SK-N-SH treated with all-trans-retinoic acid at 6 μM for 48 hours (cell line): ENCODE measurements around the gene MAPK10.

Experiments used
- ATAC-seq: fragments of 200-7000 bp; cut with Tn5 transposase; 3 replicates; pipeline ENCODE4 v1.9.1; 2020; ENCODE audit warnings: mild to moderate bottlenecking, moderate library complexity
- ARNTL ChIP-seq: fragments of 450-650 bp; formaldehyde crosslinking; IDR thresholded peaks from 2 replicates; pipeline ENCODE4 v1.5.0; 2020; ENCODE audit warnings: low read depth, mild to moderate bottlenecking, moderate library complexity, borderline replicate concordance
- BACH2 ChIP-seq: fragments of 250-450 bp; sonication (Bioruptor Pico); IDR thresholded peaks from 2 replicates; pipeline ENCODE4 v1.9.0; 2021; ENCODE audit warnings: mild to moderate bottlenecking, borderline replicate concordance
- CREB5 ChIP-seq: fragments of 250-450 bp; sonication (Bioruptor Pico); IDR thresholded peaks from 2 replicates; pipeline ENCODE4 v1.5.1; 2020; ENCODE audit warnings: low read depth, mild to moderate bottlenecking, moderate library complexity
- ESRRG ChIP-seq: fragments of 250-450 bp; sonication (Bioruptor Pico); IDR thresholded peaks from 2 replicates; pipeline ENCODE4 v1.6.1; 2021; ENCODE audit warnings: mild to moderate bottlenecking
- GLIS3 ChIP-seq: fragments of 250-450 bp; sonication (Bioruptor Pico); IDR thresholded peaks from 2 replicates; pipeline ENCODE4 v1.5.0; 2020; ENCODE audit warnings: mild to moderate bottlenecking, moderate library complexity
- ISL1 ChIP-seq: fragments of 250-450 bp; sonication (Bioruptor Pico); IDR thresholded peaks from 2 replicates; pipeline ENCODE4 v2.1.2; 2022; ENCODE audit warnings: mild to moderate bottlenecking, moderate library complexity
- OSR1 ChIP-seq: fragments of 250-450 bp; sonication (Bioruptor Pico); IDR thresholded peaks from 2 replicates; pipeline ENCODE4 v1.8.0; 2022; ENCODE audit warnings: moderate library complexity, mild to moderate bottlenecking, inconsistent platforms
- POU6F1 ChIP-seq: fragments of 250-450 bp; sonication (Bioruptor Pico); IDR thresholded peaks from 2 replicates; pipeline ENCODE4 v1.8.0; 2021; ENCODE audit warnings: low read depth, mild to moderate bottlenecking, moderate library complexity, borderline replicate concordance
- PPARA ChIP-seq: fragments of 250-450 bp; sonication (Bioruptor Pico); IDR thresholded peaks from 2 replicates; pipeline ENCODE4 v1.5.0; 2020; ENCODE audit warnings: mild to moderate bottlenecking, borderline replicate concordance
- RARB ChIP-seq: fragments of 250-450 bp; sonication (Bioruptor Pico); IDR thresholded peaks from 2 replicates; pipeline ENCODE4 v1.8.0; 2021; ENCODE audit warnings: mild to moderate bottlenecking, moderate library complexity
- TCF4 ChIP-seq: fragments of 250-450 bp; sonication (Bioruptor Pico); IDR thresholded peaks from 2 replicates; pipeline ENCODE4 v1.8.0; 2021; ENCODE audit warnings: mild to moderate bottlenecking, moderate library complexity, borderline replicate concordance
- TOX ChIP-seq: fragments of 250-450 bp; sonication (Bioruptor Pico); IDR thresholded peaks from 2 replicates; pipeline ENCODE4 v1.8.0; 2021; ENCODE audit warnings: mild to moderate bottlenecking, moderate library complexity, borderline replicate concordance
- ZC3H10 ChIP-seq: fragments of 250-450 bp; sonication (Bioruptor Pico); IDR thresholded peaks from 2 replicates; pipeline ENCODE4 v1.5.1; 2021; ENCODE audit warnings: mild to moderate bottlenecking, moderate library complexity
- ZFP30 ChIP-seq: fragments of 450-650 bp; formaldehyde crosslinking; IDR thresholded peaks from 2 replicates; pipeline ENCODE4 v1.5.0; 2022; ENCODE audit warnings: mild to moderate bottlenecking, moderate library complexity
- ZNF565 ChIP-seq: fragments of 450-650 bp; formaldehyde crosslinking; conservative IDR thresholded peaks from 2 replicates; pipeline ENCODE4 v1.5.0; 2020; ENCODE audit warnings: low read depth, mild to moderate bottlenecking, moderate library complexity
- ZNF70 ChIP-seq: fragments of 450-650 bp; formaldehyde crosslinking; IDR thresholded peaks from 2 replicates; pipeline ENCODE4 v1.5.0; 2020; ENCODE audit warnings: mild to moderate bottlenecking, moderate library complexity
- ZNF8 ChIP-seq: fragments of 450-650 bp; formaldehyde crosslinking; IDR thresholded peaks from 2 replicates; pipeline ENCODE4 v1.5.0; 2020; ENCODE audit warnings: mild to moderate bottlenecking, moderate library complexity
- TF ChIP-seq, protein P1 (sequence below): fragments of 250-450 bp; sonication (Bioruptor Pico); IDR thresholded peaks from 2 replicates; pipeline ENCODE4 v1.5.1; 2021; ENCODE audit warnings: mild to moderate bottlenecking, moderate library complexity
- TF ChIP-seq, protein P2 (sequence below): fragments of 250-450 bp; sonication (Bioruptor Pico); IDR thresholded peaks from 2 replicates; pipeline ENCODE4 v1.8.0; 2020; ENCODE audit warnings: mild to moderate bottlenecking, moderate library complexity, borderline replicate concordance
- TF ChIP-seq, protein P3 (sequence below): fragments of 250-450 bp; sonication (Bioruptor Pico); IDR thresholded peaks from 2 replicates; pipeline ENCODE4 v1.5.0; 2020; ENCODE audit warnings: mild to moderate bottlenecking, moderate library complexity

Gene MAPK10

DNA sequence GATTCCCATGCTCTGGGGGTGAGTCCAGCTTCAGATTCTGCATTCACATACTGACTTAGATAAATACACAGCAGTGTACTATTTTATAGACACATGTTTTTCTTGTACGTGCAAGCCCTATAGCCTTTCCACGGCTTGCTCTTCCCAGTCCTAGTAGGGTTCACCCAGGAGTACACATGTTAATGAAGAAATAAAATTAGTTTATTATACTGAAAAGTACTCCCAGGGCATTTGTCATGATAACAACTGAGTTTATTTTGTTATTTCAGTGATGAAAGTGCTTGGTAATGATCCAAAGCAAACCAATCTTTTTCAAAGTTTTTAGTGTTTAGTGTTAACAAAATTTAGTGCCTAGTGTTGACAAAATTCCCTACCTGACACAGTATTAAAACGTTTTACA is 21.3 kb downstream of the MAPK10 start (continued):
- TF ChIP-seq, protein P1, sequence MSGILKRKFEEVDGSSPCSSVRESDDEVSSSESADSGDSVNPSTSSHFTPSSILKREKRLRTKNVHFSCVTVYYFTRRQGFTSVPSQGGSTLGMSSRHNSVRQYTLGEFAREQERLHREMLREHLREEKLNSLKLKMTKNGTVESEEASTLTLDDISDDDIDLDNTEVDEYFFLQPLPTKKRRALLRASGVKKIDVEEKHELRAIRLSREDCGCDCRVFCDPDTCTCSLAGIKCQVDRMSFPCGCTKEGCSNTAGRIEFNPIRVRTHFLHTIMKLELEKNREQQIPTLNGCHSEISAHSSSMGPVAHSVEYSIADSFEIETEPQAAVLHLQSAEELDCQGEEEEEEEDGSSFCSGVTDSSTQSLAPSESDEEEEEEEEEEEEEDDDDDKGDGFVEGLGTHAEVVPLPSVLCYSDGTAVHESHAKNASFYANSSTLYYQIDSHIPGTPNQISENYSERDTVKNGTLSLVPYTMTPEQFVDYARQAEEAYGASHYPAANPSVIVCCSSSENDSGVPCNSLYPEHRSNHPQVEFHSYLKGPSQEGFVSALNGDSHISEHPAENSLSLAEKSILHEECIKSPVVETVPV (CRISPR knock-in tag) = no peak
- no peak for TF ChIP-seq ESRRG (CRISPR knock-in tag)
- TF ChIP-seq, all 23 proteins: peak for 1

- TF ChIP-seq, protein P2, sequence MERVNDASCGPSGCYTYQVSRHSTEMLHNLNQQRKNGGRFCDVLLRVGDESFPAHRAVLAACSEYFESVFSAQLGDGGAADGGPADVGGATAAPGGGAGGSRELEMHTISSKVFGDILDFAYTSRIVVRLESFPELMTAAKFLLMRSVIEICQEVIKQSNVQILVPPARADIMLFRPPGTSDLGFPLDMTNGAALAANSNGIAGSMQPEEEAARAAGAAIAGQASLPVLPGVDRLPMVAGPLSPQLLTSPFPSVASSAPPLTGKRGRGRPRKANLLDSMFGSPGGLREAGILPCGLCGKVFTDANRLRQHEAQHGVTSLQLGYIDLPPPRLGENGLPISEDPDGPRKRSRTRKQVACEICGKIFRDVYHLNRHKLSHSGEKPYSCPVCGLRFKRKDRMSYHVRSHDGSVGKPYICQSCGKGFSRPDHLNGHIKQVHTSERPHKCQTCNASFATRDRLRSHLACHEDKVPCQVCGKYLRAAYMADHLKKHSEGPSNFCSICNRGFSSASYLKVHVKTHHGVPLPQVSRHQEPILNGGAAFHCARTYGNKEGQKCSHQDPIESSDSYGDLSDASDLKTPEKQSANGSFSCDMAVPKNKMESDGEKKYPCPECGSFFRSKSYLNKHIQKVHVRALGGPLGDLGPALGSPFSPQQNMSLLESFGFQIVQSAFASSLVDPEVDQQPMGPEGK (CRISPR knock-in tag) = no peak
- TF ChIP-seq ZFP30 = no peak
- no peak for TF ChIP-seq RARB (CRISPR knock-in tag)
- no peak for TF ChIP-seq GLIS3
- no peak for TF ChIP-seq ARNTL (CRISPR knock-in tag)
- TF ChIP-seq BACH2 (CRISPR knock-in tag) = no peak
- TF ChIP-seq ZC3H10 (CRISPR knock-in tag) = no peak
- no peak for TF ChIP-seq ZNF8
- TF ChIP-seq OSR1 (CRISPR knock-in tag) = no peak
- no peak for TF ChIP-seq ZNF70 (CRISPR knock-in tag)
- TF ChIP-seq, protein P3, sequence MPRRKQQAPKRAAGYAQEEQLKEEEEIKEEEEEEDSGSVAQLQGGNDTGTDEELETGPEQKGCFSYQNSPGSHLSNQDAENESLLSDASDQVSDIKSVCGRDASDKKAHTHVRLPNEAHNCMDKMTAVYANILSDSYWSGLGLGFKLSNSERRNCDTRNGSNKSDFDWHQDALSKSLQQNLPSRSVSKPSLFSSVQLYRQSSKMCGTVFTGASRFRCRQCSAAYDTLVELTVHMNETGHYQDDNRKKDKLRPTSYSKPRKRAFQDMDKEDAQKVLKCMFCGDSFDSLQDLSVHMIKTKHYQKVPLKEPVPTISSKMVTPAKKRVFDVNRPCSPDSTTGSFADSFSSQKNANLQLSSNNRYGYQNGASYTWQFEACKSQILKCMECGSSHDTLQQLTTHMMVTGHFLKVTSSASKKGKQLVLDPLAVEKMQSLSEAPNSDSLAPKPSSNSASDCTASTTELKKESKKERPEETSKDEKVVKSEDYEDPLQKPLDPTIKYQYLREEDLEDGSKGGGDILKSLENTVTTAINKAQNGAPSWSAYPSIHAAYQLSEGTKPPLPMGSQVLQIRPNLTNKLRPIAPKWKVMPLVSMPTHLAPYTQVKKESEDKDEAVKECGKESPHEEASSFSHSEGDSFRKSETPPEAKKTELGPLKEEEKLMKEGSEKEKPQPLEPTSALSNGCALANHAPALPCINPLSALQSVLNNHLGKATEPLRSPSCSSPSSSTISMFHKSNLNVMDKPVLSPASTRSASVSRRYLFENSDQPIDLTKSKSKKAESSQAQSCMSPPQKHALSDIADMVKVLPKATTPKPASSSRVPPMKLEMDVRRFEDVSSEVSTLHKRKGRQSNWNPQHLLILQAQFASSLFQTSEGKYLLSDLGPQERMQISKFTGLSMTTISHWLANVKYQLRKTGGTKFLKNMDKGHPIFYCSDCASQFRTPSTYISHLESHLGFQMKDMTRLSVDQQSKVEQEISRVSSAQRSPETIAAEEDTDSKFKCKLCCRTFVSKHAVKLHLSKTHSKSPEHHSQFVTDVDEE (CRISPR knock-in tag) = no peak
- TF ChIP-seq CREB5 (CRISPR knock-in tag) = no peak
- no peak for TF ChIP-seq ZNF565 (CRISPR knock-in tag)
- TF ChIP-seq POU6F1 (CRISPR knock-in tag) = no peak
- no peak for TF ChIP-seq TOX (CRISPR knock-in tag)
- no peak for TF ChIP-seq PPARA (CRISPR knock-in tag)
- no peak for TF ChIP-seq ISL1
- TF ChIP-seq ESRRG (CRISPR knock-in tag) = no peak
- TF ChIP-seq, all 23 proteins: peak for 0
- no peak for ATAC-seq
Observed at GRCh38 chr4:86334020-86334750, 25.7 kb downstream of the MAPK10 start.

DNA sequence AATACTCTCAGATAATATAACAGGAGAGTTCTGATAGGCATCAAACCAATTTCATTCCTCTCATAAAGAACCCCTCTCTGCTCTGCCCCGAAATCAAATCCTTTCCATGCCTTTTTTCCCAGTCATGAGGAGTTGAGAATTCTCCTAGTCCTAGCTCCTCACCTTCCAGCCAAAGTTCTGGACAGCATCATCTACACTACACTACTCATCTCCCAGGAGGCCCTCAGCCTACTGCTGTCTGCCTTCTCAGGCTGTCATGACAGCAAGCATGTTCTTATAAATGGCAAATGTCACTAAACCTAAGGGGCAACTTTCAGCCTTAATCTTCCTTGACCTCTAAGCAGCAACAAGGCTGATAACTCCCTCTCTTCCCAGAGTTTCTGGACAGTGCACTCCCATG is 26.6 kb downstream of the MAPK10 start:
- no peak for TF ChIP-seq ISL1
- no peak for TF ChIP-seq ZNF8
- TF ChIP-seq TOX (CRISPR knock-in tag) = no peak
- TF ChIP-seq TCF4 = no peak
- no peak for ATAC-seq
